ENCODE data around the gene MESP2. TPM values are rescaled to one million over a fixed set of nuclear protein-coding genes. Genes with fewer than 3 reads are reported as not detected.

MESP2 gene
- total RNA-seq, 1 donor from 2014 or later: 0.10 TPM

DNA sequence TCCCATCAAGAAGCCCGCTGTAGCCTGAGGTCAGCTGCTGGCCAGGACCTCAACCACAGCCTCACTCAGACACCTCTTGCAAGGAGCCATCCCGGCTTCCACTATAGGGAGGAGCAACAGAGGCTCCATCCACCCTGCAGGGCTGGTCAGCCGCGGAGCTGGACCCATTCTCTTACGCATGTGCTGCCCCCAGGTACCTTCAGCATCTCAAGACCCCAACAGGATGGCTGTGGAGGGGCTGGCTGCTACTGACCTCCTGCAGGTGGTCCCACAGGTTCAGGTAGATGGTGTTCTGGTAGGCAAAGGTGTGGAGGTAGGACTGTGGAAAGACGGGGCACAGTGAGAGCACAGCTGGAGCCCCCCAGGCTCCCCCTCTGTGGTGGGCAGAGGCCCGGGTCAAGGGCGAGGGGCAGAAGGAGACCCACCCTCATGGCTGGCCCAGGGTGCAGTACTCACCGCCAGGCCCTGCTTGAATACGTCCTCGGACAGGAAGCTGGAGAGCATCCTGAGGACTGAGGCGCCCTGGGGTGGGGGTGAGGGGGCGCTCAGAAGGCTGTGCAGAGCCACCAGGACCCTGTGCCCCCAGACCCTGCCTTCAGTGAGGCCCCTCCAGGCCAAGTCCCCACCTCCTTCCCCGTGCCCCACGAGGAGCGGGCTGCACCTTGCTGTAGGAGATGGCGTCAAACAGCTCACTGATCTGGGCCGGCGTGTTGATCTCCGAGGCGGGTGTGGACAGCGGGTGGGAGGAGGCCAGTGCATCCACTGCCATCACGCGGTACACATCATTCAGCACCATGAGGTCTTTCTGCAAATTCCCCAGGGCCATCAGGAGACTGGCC lies 27.1 kb downstream of the MESP2 start:
- Mint-ChIP-seq H3K9me3 (no peaks in the 10 kb centered on the region), H3K4me1 (ENCODE audit: low read depth) (no peaks in the 10 kb centered on the region), H3K27me3 (ENCODE audit: insufficient read depth) (peaks cover 4% of the 10 kb centered on the region), H3K4me3 (no peak overlapping the region), H3K36me3 (ENCODE audit: low read depth) (no peaks in the 10 kb centered on the region), H3K27ac (no peak overlapping the region)
- DNase-seq (ENCODE audit: low spot score): no peak
- intact Hi-C loops (cut with micrococcal nuclease): no loop called here

DNA sequence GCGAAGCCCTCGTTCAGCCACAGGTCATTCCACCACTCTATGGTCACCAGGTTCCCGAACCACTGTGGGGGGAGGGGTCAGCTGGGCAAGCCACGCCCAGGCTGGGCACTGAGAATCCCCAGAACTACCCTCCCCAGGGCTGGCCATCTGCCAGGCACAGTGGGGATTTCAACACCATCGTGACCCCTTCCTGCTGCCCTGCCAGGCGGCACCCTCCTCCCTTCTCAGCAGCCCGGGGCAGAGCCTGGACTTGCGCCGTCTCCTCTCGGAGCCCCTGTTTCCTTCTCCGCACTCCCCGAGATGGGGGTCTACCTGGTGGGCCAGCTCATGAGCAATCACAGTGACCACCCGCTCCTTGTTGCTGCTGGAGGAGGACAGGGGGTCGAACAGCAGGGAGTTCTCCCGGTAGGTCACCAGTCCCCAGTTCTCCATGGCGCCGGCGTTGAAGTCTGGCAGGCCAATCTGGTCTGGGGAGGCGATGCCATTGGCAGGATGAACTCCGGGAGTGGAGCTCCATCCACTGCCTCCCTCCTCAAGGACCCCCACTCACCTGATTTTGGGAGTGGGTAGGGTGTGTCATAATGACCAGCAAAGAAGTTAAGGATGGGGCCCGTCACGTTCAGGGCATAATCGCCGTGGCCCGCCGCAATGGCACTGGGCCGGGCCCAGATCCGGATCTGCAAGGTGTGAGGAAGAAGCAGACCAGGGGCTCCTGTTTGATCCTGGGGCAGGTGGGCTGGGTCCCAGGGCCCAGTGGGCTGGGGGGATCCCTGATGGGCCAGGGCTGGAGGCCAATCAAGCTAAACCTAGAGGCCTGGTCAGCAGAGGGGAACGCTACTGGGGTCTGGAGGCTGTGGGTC lies 28.0 kb downstream of the MESP2 start:
- no peaks in the 10 kb centered on the region for H3K36me3 Mint-ChIP-seq (ENCODE audit: low read depth)
- no peak overlapping the region for H3K4me3 Mint-ChIP-seq
- intact Hi-C loops (cut with micrococcal nuclease): no loop called here
- no peak overlapping the region for H3K27ac Mint-ChIP-seq
- DNase-seq (ENCODE audit: low spot score): no peak
- no peaks in the 10 kb centered on the region for H3K4me1 Mint-ChIP-seq (ENCODE audit: low read depth)
- no peaks in the 10 kb centered on the region for H3K9me3 Mint-ChIP-seq
- H3K27me3 Mint-ChIP-seq (ENCODE audit: insufficient read depth): peaks cover 4% of the 10 kb centered on the region

DNA sequence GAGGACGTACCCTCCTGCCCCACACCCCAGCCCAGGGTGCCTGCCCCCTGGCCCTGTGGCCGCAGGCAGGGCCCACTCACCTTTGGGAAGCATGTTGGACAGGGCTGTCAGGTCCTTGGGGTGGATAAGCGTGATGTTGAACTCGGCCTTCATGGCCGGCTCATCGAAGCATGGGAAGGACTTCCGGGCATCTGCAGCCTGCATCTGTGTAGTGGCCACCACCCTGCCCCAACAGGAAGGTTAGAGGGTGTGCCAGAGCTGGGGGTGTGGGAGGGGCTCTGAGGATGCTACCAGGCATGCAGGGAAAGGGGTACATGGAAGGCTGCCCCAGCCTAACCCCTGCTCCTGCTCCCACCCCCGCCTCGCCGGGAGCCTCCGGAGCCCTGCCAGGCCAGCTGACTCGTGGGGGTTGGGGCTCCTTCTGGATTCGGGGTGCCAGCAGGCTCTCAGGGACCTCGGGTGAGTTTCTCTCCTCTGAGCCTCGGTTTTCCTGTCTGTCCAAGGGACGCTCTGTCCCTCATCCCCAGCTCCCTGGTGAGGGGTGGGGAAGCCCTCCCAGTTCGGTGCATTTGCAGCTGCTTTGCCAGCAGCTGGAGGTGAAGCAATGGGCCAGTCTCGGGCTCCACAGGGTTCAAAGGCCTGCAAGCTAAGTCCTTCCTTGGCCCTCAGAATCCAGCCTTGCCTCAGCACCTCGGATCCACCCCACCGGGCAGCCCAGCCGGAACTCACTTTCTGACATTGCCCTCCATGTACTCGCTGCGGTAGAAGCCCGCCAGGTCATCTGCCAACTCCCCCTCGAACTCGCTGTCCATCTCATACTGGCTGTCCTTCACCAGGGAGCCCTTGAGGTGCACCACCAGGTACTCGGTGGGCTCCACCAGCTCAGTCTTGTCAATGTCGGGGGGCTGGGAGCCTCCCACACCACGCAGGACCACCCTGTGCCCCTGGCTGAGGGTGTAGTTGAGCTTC lies 29.4 kb downstream of the MESP2 start:
- Mint-ChIP-seq H3K27me3 (ENCODE audit: insufficient read depth) (peaks cover 4% of the 10 kb centered on the region), H3K4me3 (no peak overlapping the region), H3K4me1 (ENCODE audit: low read depth) (no peaks in the 10 kb centered on the region), H3K9me3 (no peaks in the 10 kb centered on the region), H3K27ac (no peak overlapping the region), H3K36me3 (ENCODE audit: low read depth) (no peaks in the 10 kb centered on the region)
- intact Hi-C loops (cut with micrococcal nuclease): no loop called here
- no peak for DNase-seq (ENCODE audit: low spot score)

DNA sequence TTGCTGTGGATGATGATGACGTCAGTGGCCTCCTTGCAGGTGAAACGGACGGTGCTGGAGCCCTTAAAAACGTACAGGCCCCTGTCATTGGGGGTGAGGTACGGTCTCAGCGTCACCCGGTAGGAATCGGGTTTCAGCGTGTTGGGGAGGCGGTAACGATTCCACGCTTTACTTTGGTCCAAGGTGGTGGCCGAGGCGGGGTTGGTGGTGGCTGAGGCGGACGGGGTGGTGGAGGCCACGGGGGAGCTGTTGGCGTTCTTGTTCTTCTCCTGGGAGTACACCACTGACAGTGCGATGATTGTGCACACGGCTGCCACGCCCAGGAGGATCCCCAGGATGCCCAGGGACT lies 30.1 kb downstream of the MESP2 start:
- Mint-ChIP-seq H3K4me1 (ENCODE audit: low read depth) (no peaks in the 10 kb centered on the region), H3K27me3 (ENCODE audit: insufficient read depth) (peaks cover 4% of the 10 kb centered on the region), H3K36me3 (ENCODE audit: low read depth) (no peaks in the 10 kb centered on the region), H3K27ac (no peak overlapping the region), H3K9me3 (no peaks in the 10 kb centered on the region), H3K4me3 (no peak overlapping the region)
- intact Hi-C loops (cut with micrococcal nuclease): no loop called here
- no peak for DNase-seq (ENCODE audit: low spot score)

DNA sequence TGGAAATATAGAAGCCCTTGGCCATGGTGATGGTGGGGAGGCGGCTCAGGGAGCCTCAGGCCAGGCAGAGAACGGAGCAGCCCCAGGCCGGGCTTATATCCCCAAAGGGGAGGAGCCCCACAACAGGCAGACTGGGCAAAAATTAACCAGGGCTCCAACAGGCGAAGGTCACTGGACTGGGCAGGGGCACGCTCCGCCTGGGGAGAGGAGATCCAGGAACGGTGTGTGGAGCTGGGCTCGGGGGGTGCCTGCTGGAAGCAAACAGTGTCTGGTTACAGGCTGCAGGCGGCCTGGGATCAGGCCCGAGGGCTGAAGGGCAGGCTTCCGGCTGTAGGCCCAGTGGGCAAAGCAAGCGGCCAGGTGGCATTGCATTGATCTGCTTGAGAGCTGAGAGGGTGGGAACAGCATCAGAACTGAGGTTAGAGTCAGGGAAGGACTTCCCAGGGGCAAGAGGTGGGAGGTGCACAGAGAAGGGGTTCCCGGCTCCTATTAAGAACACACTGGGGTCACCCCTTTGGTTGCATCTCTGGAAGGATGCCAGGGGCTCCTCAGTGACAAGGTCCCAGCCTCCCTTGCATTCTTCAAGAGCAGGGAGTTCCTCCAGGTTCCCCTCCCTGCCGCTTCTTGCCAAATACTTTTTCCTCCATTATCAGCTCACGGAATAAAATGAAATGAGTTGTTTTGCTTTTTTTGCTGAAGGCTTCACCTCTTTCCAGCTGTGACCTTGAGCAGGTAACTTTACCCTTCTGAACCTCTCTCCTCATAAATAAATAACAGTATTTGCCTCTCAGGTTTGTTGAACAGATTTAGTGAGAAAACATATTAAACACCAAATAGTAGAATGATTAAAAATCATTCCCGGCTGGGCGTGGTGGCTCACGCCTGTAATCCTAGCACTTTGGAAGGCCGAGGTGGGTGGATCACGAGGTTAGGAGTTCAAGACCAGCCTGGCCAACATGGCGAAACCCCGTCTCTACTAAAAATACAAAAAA lies 30.7 kb downstream of the MESP2 start:
- Mint-ChIP-seq H3K27me3 (ENCODE audit: insufficient read depth) (peaks cover 4% of the 10 kb centered on the region), H3K9me3 (no peaks in the 10 kb centered on the region), H3K36me3 (ENCODE audit: low read depth) (no peaks in the 10 kb centered on the region), H3K27ac (no peak overlapping the region), H3K4me3 (no peak overlapping the region), H3K4me1 (ENCODE audit: low read depth) (peaks cover 3% of the 10 kb centered on the region)
- intact Hi-C loops (cut with micrococcal nuclease): no loop called here
- DNase-seq (ENCODE audit: low spot score): no peak

DNA sequence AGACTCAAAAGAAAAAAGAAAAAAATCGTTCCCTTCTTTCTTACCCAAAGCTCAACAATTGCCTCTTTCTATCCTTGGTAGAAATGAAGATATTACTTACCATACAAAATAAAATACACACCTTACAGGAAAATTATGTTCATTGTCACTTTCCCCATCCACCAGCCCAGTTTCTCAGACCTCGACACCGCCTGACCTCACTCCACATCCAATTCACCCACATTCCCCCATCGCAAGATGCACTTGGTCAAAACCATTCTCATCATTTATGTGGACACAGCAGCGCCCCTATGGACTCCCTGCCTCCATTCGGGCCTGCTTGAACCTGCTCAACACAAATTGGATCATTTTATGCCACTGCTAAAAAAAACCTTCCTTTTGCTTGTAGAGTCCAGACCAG lies 31.6 kb downstream of the MESP2 start:
- intact Hi-C loops (cut with micrococcal nuclease): no loop called here
- H3K36me3 Mint-ChIP-seq (ENCODE audit: low read depth): no peaks in the 10 kb centered on the region
- H3K27me3 Mint-ChIP-seq (ENCODE audit: insufficient read depth): peaks cover 4% of the 10 kb centered on the region
- H3K4me1 Mint-ChIP-seq (ENCODE audit: low read depth): peaks cover 5% of the 10 kb centered on the region
- H3K27ac Mint-ChIP-seq: no peak overlapping the region
- no peak for DNase-seq (ENCODE audit: low spot score)
- H3K9me3 Mint-ChIP-seq: no peaks in the 10 kb centered on the region
- no peak overlapping the region for H3K4me3 Mint-ChIP-seq

DNA sequence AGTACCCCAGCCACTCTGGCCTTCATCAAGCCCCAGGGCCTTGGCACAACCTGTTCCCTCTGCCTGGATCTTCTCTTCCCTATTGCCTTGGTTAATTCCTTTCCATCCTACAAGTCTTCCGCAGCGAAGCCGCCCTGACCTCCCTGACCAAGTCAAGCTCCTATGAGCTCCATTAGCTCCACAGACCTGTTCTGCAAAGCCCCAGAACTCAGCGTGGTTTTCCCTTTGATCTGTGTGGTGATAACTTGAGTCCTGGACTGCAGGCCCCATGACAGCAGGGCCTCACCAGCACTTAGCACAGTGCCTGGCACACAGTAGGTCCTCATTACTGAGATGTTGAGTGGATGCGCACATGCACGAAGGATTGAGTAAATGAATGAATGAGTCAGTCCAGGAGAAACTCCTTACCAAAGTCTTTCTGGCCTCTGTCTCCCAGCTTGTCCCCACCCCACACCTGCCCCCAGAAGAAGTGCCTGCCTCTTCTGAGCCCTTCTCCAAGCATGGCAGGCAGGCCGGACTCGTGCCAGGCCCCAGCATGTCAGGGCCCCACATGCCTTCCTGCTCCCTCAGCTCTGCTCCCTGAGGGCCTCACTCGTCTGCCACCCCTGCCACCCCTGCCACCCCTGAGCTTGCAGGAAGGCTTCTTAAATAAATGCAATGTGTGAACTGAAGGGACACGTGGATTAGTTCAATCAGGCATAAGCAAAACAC lies 32.2 kb downstream of the MESP2 start:
- intact Hi-C loops (cut with micrococcal nuclease): no loop called here
- DNase-seq (ENCODE audit: low spot score): no peak
- H3K36me3 Mint-ChIP-seq (ENCODE audit: low read depth): no peaks in the 10 kb centered on the region
- no peaks in the 10 kb centered on the region for H3K9me3 Mint-ChIP-seq
- no peak overlapping the region for H3K27ac Mint-ChIP-seq
- no peak overlapping the region for H3K4me3 Mint-ChIP-seq
- H3K27me3 Mint-ChIP-seq (ENCODE audit: insufficient read depth): peaks cover 8% of the 10 kb centered on the region
- H3K4me1 Mint-ChIP-seq (ENCODE audit: low read depth): peaks cover 5% of the 10 kb centered on the region

DNA sequence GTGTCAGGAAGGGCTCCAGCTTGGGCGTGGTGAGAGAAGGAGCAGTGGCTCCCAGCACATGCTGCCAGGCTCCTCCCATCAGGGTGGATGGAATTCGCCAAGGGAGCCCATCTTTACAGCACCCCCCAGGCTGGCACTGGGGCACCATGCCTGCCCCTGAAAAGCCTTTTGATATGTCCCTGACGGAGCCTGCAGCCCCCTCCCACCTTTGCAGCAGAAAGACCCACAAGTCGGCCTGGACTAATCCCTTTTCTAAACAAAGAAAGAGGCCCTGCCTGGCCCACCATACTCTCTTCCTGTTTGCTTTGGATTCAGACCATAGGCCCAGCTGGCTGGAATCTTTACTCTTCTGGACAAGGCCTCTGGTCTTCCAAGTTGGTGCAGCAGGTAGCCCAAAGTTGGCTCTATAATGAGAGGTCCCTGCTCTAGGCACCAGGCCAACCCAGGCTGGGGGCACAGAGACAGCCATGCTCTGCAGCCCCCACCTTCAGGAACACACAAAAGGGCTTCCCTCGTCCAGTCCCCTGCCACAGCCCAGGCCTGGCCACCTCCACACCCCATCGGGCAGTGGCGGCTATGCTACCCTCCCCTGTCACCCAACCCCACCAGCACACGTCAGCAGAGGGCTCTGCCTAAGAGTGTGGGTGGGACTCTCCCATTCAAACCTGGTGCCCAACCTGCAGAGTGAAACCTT lies 33.1 kb downstream of the MESP2 start:
- no peak for DNase-seq (ENCODE audit: low spot score)
- H3K27ac Mint-ChIP-seq: no peak overlapping the region
- peaks cover 5% of the 10 kb centered on the region for H3K4me1 Mint-ChIP-seq (ENCODE audit: low read depth)
- peaks cover 13% of the 10 kb centered on the region for H3K27me3 Mint-ChIP-seq (ENCODE audit: insufficient read depth)
- no peaks in the 10 kb centered on the region for H3K9me3 Mint-ChIP-seq
- no peaks in the 10 kb centered on the region for H3K36me3 Mint-ChIP-seq (ENCODE audit: low read depth)
- H3K4me3 Mint-ChIP-seq: no peak overlapping the region
- intact Hi-C loops (cut with micrococcal nuclease): no loop called here

DNA sequence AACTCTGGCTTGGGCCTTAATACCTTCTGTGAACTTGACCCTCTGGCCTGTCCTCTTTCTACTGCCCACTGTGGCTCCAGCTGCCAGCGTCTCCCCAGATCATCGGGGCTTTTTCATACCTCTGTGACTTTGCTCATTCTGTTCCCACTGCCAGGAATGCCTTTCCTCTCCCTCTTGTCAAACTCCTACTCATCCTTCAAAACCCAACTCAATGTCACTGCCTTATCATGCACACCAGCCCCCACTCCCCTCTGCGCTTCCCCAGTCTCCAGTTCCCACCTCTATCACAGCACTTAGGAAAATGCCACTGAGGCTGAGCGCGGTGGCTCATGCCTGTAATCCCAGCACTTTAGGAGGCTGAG lies 33.6 kb downstream of the MESP2 start:
- DNase-seq (ENCODE audit: low spot score): no peak
- Mint-ChIP-seq H3K27me3 (ENCODE audit: insufficient read depth) (peaks cover 13% of the 10 kb centered on the region), H3K36me3 (ENCODE audit: low read depth) (no peaks in the 10 kb centered on the region), H3K9me3 (no peaks in the 10 kb centered on the region), H3K4me1 (ENCODE audit: low read depth) (peaks cover 5% of the 10 kb centered on the region), H3K4me3 (no peak overlapping the region), H3K27ac (no peak overlapping the region)
- intact Hi-C loops (cut with micrococcal nuclease): no loop called here

DNA sequence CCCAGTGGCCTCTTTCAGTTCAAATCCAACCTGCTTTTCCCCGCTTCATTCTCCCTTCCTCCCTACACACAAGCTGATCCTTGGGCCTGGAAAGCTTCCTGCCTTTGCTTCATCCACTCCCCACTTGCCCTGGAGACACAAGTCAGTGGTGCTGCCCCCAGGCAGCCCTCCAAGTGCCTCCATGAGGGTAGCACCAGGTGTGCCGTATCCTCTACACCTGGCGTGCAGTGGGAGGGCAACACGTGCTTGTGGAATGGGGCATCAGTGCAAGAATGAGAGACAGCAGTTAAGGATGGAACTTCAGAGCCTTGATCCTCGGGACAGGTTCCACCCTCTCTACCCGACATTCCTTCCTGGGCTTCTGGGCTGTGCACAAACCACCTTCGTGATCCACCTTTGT lies 34.7 kb downstream of the MESP2 start:
- H3K4me3 Mint-ChIP-seq: no peak overlapping the region
- H3K27me3 Mint-ChIP-seq (ENCODE audit: insufficient read depth): peaks cover 21% of the 10 kb centered on the region
- peaks cover under 1% of the 10 kb centered on the region for H3K9me3 Mint-ChIP-seq
- H3K4me1 Mint-ChIP-seq (ENCODE audit: low read depth): peaks cover 13% of the 10 kb centered on the region
- no peak for DNase-seq (ENCODE audit: low spot score)
- H3K36me3 Mint-ChIP-seq (ENCODE audit: low read depth): no peaks in the 10 kb centered on the region
- H3K27ac Mint-ChIP-seq: no peak overlapping the region
- intact Hi-C loops (cut with micrococcal nuclease): no loop called here
